ENCODE data around the gene RHOV. TPM values are rescaled to one million over a fixed set of nuclear protein-coding genes. Genes with fewer than 3 reads are reported as not detected.
A peak's percentile ranks its signal among the peaks of the same experiment; 100 is the strongest.

RHOV gene, protein sequence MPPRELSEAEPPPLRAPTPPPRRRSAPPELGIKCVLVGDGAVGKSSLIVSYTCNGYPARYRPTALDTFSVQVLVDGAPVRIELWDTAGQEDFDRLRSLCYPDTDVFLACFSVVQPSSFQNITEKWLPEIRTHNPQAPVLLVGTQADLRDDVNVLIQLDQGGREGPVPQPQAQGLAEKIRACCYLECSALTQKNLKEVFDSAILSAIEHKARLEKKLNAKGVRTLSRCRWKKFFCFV
- polyA plus RNA-seq (2012; rRNA removed) = 0.49 and 0.62 TPM in 2 replicates
- 0.55 TPM in 2 replicates for polyA plus RNA-seq (2012; cell fraction: cytosol; rRNA removed)
- 0.73 and 1.6 TPM in 2 replicates for polyA plus RNA-seq (2012; cell fraction: nucleus; rRNA removed)

DNA sequence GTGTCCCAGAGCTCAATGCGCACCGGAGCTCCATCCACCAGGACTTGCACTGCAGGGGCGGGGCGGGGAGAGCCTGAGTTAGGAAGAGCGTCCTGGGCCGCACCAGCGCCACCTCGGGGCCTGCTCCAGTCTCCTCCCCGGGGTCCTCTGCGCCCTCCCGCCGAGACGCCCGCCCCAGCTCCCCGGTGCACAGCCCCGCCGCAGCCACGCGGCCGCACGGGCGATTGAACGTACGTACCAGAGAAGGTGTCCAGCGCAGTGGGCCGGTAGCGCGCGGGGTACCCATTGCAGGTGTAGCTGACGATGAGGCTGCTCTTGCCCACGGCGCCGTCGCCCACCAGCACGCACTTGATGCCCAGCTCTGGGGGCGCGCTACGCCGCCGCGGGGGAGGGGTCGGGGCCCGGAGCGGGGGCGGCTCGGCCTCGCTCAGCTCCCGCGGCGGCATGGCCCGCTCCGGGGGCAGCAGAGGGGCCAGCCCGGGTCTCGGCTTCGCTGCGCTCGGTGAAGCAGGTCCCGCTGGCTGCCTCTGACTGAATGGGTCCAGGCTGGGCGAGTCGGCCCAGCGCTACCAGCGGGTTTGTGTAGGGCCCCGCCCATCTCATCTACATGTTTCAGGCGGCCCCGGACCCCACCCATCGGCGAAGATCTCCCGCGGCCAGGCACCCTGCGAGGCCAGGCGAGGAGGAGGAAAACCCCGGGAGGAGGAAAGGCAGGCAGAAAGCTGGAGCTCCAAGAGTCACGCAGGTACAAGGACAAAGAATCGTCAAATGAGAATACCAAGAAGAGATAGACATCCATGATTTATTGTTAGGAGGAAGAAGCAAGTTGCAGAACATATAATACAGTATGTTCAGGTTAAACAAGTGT, at the start of gene RHOV:
Gene RHOV, minus strand, starts transcription at position 541 of the 868 bp plus-strand sequence. Its CDS starts 95 bp downstream, at position 446.
- Histone ChIP-seq H3K4me3 (ENCODE audit: low read depth in 2 of 2, low read length in 1 of 2) (peak within 1 kb of the TSS; percentile 52 to 63), H3K4me2 (peak within 1 kb of the TSS; percentile 90), H3K4me1 (ENCODE audit: control insufficient read depth in 1 of 2, insufficient read depth in 2 of 2, low read depth in 1 of 2, low read length in 1 of 2) (no peaks in the 10 kb centered on the region; a peak in 1 of 4 replicates), H3F3A (replicated peaks; ENCODE audit: insufficient read depth) (no peaks in the 10 kb centered on the region), H3K9me3 (no peaks in the 10 kb centered on the region), H3K9me2 (no peaks in the 10 kb centered on the region), H3K27me3 (ENCODE audit: insufficient read depth) (no peaks in the 10 kb centered on the region), H2AFZ (ENCODE audit: low read depth) (peak within 1 kb of the TSS; percentile 79), H3K36me3 (replicated peaks in 1 of 2; ENCODE audit: control insufficient read depth in 1 of 2, insufficient read depth in 2 of 2, low read length in 1 of 2) (no peaks in the 10 kb centered on the region), H3K27ac (ENCODE audit: low read depth in 2 of 2, low read length in 1 of 2) (no peak within 1 kb of the TSS), H3K79me2 (ENCODE audit: insufficient read depth) (no peaks in the 10 kb centered on the region), H4K20me1 (ENCODE audit: insufficient read depth) (no peaks in the 10 kb centered on the region), H3K9ac (peak within 1 kb of the TSS; percentile 41; the same call in 1 of the 2 replicates)
- under 1% methylated on average over 10 of the region's 74 CpGs for WGBS (ENCODE audit: low lambda C conversion rate)
- TF ChIP-seq CTCF (IDR thresholded peaks at IDR 0.05) = peak; percentile 47
- no peak for TF ChIP-seq MXI1 (IDR thresholded peaks at IDR 0.05; ENCODE audit: low read depth, low read length)
- 0 out of 2 replicates have a peak, but pooled peaks have one; percentile 4 for TF ChIP-seq SMC3 (IDR thresholded peaks at IDR 0.05; ENCODE audit: low read depth, low read length)
- TF ChIP-seq RAD21 (IDR thresholded peaks at IDR 0.05; ENCODE audit: low read length) = 0 out of 2 replicates have a peak, but pooled peaks have one; percentile 16
- no peak for TF ChIP-seq JUND (IDR thresholded peaks at IDR 0.05)
- TF ChIP-seq MEF2A (IDR thresholded peaks at IDR 0.05; ENCODE audit: borderline replicate concordance, low read depth) = no peak
- POLR2A ChIA-PET = interaction anchor here (0.7 to 2.6 kb wide), 4 partner anchors 16 to 22 kb away, joined by 3 to 12 read pairs (median 8); partner anchors contain the start of gene VPS18
- DNase-seq = peak; percentile 92
- CTCF ChIA-PET = interaction anchor here (0.6 to 11.1 kb wide), 19 partner anchors 8 to 354 kb away, joined by 3 to 69 read pairs (median 4); partner anchors contain the start of genes RAD51, SPINT1 and VPS18

DNA sequence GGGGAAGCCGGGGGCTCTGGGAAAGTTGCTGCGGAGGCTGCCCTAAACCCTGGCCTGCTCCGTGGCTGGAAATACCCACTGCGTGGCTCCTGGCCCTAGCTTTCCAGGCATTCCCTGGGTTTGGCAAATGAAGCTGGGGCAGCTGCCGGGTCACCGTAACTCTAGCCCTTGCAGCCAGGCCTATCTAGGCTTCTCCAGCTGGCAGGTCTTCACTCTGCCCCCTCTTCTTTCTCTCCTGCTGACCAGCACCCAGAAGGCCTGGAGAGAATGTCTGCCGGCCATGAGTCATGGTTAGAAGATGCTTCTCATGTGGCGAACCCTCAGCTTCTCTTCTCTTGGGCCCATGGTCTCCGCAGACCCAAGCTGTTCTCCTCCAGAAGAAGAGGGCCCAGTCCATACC, 49.5 kb upstream of the RHOV start:
- H2AFZ ChIP-seq (ENCODE audit: low read depth) = no peak overlapping the region
- H3K9me2 ChIP-seq = no peaks in the 10 kb centered on the region
- DNase-seq = no peak
- H3K4me3 ChIP-seq (ENCODE audit: low read depth in 2 of 2, low read length in 1 of 2) = no peak overlapping the region
- H3K9me3 ChIP-seq = no peaks in the 10 kb centered on the region
- 100% methylated on average over 1 of the region's 9 CpGs for WGBS (ENCODE audit: low lambda C conversion rate)
- H3K4me2 ChIP-seq = no peak overlapping the region
- H3K4me1 ChIP-seq (ENCODE audit: control insufficient read depth in 1 of 2, insufficient read depth in 2 of 2, low read depth in 1 of 2, low read length in 1 of 2) = peaks cover 3 to 16% of the 10 kb centered on the region in 2 experiments; a peak in 2 of 4 replicates
- no peaks in the 10 kb centered on the region for H4K20me1 ChIP-seq (ENCODE audit: insufficient read depth)
- no peaks in the 10 kb centered on the region for H3K79me2 ChIP-seq (ENCODE audit: insufficient read depth)
- no peak overlapping the region for H3K27ac ChIP-seq (ENCODE audit: low read depth in 2 of 2, low read length in 1 of 2)
- H3F3A ChIP-seq (replicated peaks; ENCODE audit: insufficient read depth) = no peaks in the 10 kb centered on the region
- ChIA-PET CTCF (interaction anchor here (0.6 to 33.6 kb wide), 7 partner anchors 8 to 308 kb away, joined by 3 to 675 read pairs (median 5); partner anchors contain the start of genes CHP1 and VPS18), POLR2A (no interaction called here)
- no peak for TF ChIP-seq NRF1 (IDR thresholded peaks at IDR 0.05; ENCODE audit: low read depth, low read length)
- no peak for TF ChIP-seq SMC3 (IDR thresholded peaks at IDR 0.05; ENCODE audit: low read depth, low read length)
- no peak for TF ChIP-seq TAF1 (IDR thresholded peaks at IDR 0.05; ENCODE audit: borderline replicate concordance, low read depth, low read length)
- no peak for TF ChIP-seq GATA2 (CRISPR knock-in tag; IDR thresholded peaks at IDR 0.05)
- no peak for TF ChIP-seq MXI1 (IDR thresholded peaks at IDR 0.05; ENCODE audit: low read depth, low read length)
- TF ChIP-seq MEF2A (IDR thresholded peaks at IDR 0.05; ENCODE audit: borderline replicate concordance, low read depth) = no peak
- no peak for TF ChIP-seq JUND (IDR thresholded peaks at IDR 0.05)
- H3K9ac ChIP-seq = no peak overlapping the region
- H3K36me3 ChIP-seq (replicated peaks in 1 of 2; ENCODE audit: control insufficient read depth in 1 of 2, insufficient read depth in 2 of 2, low read length in 1 of 2) = no peaks in the 10 kb centered on the region
- peaks cover 25% of the 10 kb centered on the region for H3K27me3 ChIP-seq (ENCODE audit: insufficient read depth)

Measured in SK-N-SH (cell line).